WTC11 (cell line): ENCODE measurements around the gene LDLRAD3. TPM values are rescaled to one million over a fixed set of nuclear protein-coding genes. Genes with fewer than 3 reads are reported as not detected.

Source experiments
- ATAC-seq: fragments of 200-7000 bp; cut with Tn5 transposase; 2 replicates; pipeline ENCODE4 v1.10.0; 2021; ENCODE audit warnings: mild to moderate bottlenecking, moderate library complexity
- CTCF ChIA-PET: fragments of 300-600 bp; sonication (Branson Sonifier 250); formaldehyde crosslinking; loops from one replicate; lab custom pipeline; 2021; ENCODE audit warnings: antibody characterized with exemption; lab: Charles Lee
- POLR2A ChIA-PET: fragments of 350-600 bp; sonication (Branson Sonifier 250); formaldehyde crosslinking; loops from one replicate; lab custom pipeline; 2021; ENCODE audit warnings: antibody characterized with exemption; lab: Charles Lee
- DNase-seq: peaks from one replicate; pipeline ENCODE4 v3.0.0; 2021; ENCODE audit warnings: low spot score
- H3K27ac Mint-ChIP-seq: 2 replicates; pipeline ENCODE4 v1.8.0; 2021; ENCODE audit warnings: mixed read lengths
- H3K27me3 Mint-ChIP-seq: 2 replicates; pipeline ENCODE4 v1.8.0; 2021; ENCODE audit warnings: low read depth, mild to moderate bottlenecking, moderate library complexity, mixed read lengths
- H3K36me3 Mint-ChIP-seq: 2 replicates; pipeline ENCODE4 v1.8.0; 2021; ENCODE audit warnings: mixed read lengths
- H3K4me1 Mint-ChIP-seq: 2 replicates; pipeline ENCODE4 v1.8.0; 2022; ENCODE audit warnings: mixed read lengths
- H3K4me3 Mint-ChIP-seq: 2 replicates; pipeline ENCODE4 v1.8.0; 2021; ENCODE audit warnings: mild to moderate bottlenecking, moderate library complexity, mixed read lengths
- H3K9me3 Mint-ChIP-seq: 2 replicates; pipeline ENCODE4 v1.8.0; 2021; ENCODE audit warnings: mixed read lengths
- GRHL2 ChIP-seq: fragments of 250-450 bp; sonication (Bioruptor Pico); IDR thresholded peaks from 2 replicates; pipeline ENCODE4 v1.8.0; 2022; ENCODE audit warnings: mild to moderate bottlenecking, moderate library complexity; ENCODE audit not compliant: insufficient replicate concordance, severe bottlenecking
- GTF2I ChIP-seq: fragments of 250-450 bp; sonication (Bioruptor Pico); conservative IDR thresholded peaks from 2 replicates; pipeline ENCODE4 v1.4.0; 2021; ENCODE audit warnings: mild to moderate bottlenecking
- NFATC4 ChIP-seq: fragments of 250-450 bp; sonication (Bioruptor Pico); IDR thresholded peaks from 2 replicates; pipeline ENCODE4 v1.9.0; 2021; ENCODE audit warnings: mild to moderate bottlenecking
- NR3C1 ChIP-seq: sonication (generic); formaldehyde crosslinking; conservative IDR thresholded peaks from 2 replicates; pipeline ENCODE4 v1.8.1; 2023; ENCODE audit warnings: low read depth, mild to moderate bottlenecking, missing genetic modification reagents
- RORB ChIP-seq: fragments of 250-450 bp; sonication (Bioruptor Pico); IDR thresholded peaks from 2 replicates; pipeline ENCODE4 v1.9.0; 2021; ENCODE audit warnings: mild to moderate bottlenecking
- SMAD3 ChIP-seq: sonication (generic); formaldehyde crosslinking; IDR thresholded peaks from 2 replicates; pipeline ENCODE4 v1.8.0; 2022; ENCODE audit warnings: missing genetic modification reagents, mild to moderate bottlenecking, borderline replicate concordance
- SP1 ChIP-seq: sonication (generic); formaldehyde crosslinking; conservative IDR thresholded peaks from 2 replicates; pipeline ENCODE4 v1.8.1; 2022; ENCODE audit warnings: missing genetic modification reagents
- ZNF138 ChIP-seq: sonication (generic); formaldehyde crosslinking; conservative IDR thresholded peaks from 2 replicates; pipeline ENCODE4 v1.8.1; 2022; ENCODE audit warnings: mild to moderate bottlenecking, moderate library complexity, missing genetic modification reagents
- ZNF263 ChIP-seq: sonication (generic); formaldehyde crosslinking; IDR thresholded peaks from 2 replicates; pipeline ENCODE4 v1.8.1; 2022; ENCODE audit warnings: low read depth, mild to moderate bottlenecking, moderate library complexity, missing genetic modification reagents
- ZNF396 ChIP-seq: fragments of 250-450 bp; sonication (Bioruptor Pico); IDR thresholded peaks from 2 replicates; pipeline ENCODE4 v1.8.0; 2021; ENCODE audit warnings: mild to moderate bottlenecking, moderate library complexity, borderline replicate concordance
- total RNA-seq: library from RNA; stranded (reverse); gene quantifications from 3 replicates; pipeline ENCODE4 v1.2.3, GENCODE V29; 2021
- TF ChIP-seq, protein P1 (sequence below): fragments of 250-450 bp; sonication (Bioruptor Pico); IDR thresholded peaks from 2 replicates; pipeline ENCODE4 v1.9.0; 2021; ENCODE audit warnings: mild to moderate bottlenecking
- TF ChIP-seq, protein P2 (sequence below): sonication (generic); formaldehyde crosslinking; IDR thresholded peaks from 2 replicates; pipeline ENCODE4 v1.8.1; 2022; ENCODE audit warnings: missing genetic modification reagents, borderline replicate concordance
- TF ChIP-seq, protein P3 (sequence below): sonication (generic); formaldehyde crosslinking; IDR thresholded peaks from 2 replicates; pipeline ENCODE4 v1.8.0; 2022; ENCODE audit warnings: missing genetic modification reagents
- TF ChIP-seq, protein P4 (sequence below): sonication (generic); formaldehyde crosslinking; IDR thresholded peaks from 2 replicates; pipeline ENCODE4 v1.8.0; 2022; ENCODE audit warnings: mild to moderate bottlenecking, missing genetic modification reagents
- TF ChIP-seq, protein P5 (sequence below): fragments of 250-450 bp; sonication (Bioruptor Pico); IDR thresholded peaks from 2 replicates; pipeline ENCODE4 v1.8.0; 2021; ENCODE audit warnings: mild to moderate bottlenecking

The LDLRAD3 gene
- total RNA-seq, 1 experiment from 2014 or later, result 14.5 TPM

DNA sequence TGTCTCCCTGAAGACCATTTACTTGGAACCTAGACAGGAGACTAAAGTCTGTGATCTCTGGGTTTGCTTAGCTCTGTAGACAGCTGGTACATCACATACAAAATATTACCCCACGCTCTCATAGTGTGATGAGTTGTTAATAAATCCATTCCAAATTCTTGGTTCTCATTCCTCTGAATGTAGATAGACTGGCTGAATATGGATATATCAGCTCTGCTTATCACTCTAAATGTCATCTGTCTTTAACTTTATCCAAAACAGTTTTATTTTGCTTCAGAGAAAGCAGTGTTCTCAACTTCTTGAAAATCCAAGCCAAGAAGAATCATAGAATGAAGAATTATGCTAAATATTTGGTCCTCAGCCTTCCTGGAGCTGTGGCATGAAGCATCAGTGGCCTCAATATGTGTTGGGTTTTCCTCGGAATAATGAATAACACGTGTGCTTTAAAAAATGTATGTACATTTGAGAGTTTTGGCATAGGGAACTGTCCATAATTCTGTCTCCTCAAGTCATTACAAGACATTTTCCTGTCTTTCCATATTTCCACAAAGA is 10.5 kb upstream of the LDLRAD3 start (continued):
- TF ChIP-seq, protein P1, sequence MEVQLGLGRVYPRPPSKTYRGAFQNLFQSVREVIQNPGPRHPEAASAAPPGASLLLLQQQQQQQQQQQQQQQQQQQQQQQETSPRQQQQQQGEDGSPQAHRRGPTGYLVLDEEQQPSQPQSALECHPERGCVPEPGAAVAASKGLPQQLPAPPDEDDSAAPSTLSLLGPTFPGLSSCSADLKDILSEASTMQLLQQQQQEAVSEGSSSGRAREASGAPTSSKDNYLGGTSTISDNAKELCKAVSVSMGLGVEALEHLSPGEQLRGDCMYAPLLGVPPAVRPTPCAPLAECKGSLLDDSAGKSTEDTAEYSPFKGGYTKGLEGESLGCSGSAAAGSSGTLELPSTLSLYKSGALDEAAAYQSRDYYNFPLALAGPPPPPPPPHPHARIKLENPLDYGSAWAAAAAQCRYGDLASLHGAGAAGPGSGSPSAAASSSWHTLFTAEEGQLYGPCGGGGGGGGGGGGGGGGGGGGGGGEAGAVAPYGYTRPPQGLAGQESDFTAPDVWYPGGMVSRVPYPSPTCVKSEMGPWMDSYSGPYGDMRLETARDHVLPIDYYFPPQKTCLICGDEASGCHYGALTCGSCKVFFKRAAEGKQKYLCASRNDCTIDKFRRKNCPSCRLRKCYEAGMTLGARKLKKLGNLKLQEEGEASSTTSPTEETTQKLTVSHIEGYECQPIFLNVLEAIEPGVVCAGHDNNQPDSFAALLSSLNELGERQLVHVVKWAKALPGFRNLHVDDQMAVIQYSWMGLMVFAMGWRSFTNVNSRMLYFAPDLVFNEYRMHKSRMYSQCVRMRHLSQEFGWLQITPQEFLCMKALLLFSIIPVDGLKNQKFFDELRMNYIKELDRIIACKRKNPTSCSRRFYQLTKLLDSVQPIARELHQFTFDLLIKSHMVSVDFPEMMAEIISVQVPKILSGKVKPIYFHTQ (CRISPR knock-in tag), result no peak
- TF ChIP-seq ZNF138 (CRISPR knock-in tag) (no peak), NFATC4 (no peak), GRHL2 (CRISPR knock-in tag) (no peak)
- TF ChIP-seq, protein P2, sequence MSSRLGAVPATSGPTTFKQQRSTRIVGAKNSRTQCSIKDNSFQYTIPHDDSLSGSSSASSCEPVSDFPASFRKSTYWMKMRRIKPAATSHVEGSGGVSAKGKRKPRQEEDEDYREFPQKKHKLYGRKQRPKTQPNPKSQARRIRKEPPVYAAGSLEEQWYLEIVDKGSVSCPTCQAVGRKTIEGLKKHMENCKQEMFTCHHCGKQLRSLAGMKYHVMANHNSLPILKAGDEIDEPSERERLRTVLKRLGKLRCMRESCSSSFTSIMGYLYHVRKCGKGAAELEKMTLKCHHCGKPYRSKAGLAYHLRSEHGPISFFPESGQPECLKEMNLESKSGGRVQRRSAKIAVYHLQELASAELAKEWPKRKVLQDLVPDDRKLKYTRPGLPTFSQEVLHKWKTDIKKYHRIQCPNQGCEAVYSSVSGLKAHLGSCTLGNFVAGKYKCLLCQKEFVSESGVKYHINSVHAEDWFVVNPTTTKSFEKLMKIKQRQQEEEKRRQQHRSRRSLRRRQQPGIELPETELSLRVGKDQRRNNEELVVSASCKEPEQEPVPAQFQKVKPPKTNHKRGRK (CRISPR knock-in tag), result no peak

DNA sequence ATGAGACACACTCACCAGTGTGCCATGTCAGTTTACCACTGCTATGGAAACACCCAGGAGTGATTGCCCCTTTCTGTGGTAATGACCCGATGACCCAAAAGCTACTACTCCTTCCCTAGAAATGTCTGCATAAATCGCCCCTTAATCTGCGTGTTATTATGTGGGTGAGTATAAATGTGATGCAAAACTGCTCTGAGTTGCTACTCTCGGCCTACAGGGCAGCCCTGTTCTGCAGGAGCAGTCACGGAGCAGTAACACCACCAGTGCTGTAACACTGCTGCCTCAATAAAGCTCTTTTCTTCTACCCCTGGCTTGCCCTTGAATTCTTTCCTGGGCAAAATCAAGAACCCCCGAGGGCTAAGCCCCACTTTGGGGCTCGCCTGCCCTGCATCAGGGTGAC is 9.6 kb upstream of the LDLRAD3 start:
- ChIA-PET CTCF (interaction anchor here (1.9 kb wide), 1 partner anchor 112 kb away, joined by 9 read pairs; no protein-coding TSS in a partner anchor), POLR2A (interaction anchor here (0.6 kb wide), 1 partner anchor 113 kb away, joined by 3 read pairs; no protein-coding TSS in a partner anchor)
- H3K4me1 Mint-ChIP-seq, result 0 out of 2 replicates have a peak, but pooled peaks cover 4% of the 10 kb centered on the region
- H3K27me3 Mint-ChIP-seq, result no peaks in the 10 kb centered on the region; the same call in 1 of the 2 replicates
- no peak for TF ChIP-seq ZNF138 (CRISPR knock-in tag)
- TF ChIP-seq, protein P3, sequence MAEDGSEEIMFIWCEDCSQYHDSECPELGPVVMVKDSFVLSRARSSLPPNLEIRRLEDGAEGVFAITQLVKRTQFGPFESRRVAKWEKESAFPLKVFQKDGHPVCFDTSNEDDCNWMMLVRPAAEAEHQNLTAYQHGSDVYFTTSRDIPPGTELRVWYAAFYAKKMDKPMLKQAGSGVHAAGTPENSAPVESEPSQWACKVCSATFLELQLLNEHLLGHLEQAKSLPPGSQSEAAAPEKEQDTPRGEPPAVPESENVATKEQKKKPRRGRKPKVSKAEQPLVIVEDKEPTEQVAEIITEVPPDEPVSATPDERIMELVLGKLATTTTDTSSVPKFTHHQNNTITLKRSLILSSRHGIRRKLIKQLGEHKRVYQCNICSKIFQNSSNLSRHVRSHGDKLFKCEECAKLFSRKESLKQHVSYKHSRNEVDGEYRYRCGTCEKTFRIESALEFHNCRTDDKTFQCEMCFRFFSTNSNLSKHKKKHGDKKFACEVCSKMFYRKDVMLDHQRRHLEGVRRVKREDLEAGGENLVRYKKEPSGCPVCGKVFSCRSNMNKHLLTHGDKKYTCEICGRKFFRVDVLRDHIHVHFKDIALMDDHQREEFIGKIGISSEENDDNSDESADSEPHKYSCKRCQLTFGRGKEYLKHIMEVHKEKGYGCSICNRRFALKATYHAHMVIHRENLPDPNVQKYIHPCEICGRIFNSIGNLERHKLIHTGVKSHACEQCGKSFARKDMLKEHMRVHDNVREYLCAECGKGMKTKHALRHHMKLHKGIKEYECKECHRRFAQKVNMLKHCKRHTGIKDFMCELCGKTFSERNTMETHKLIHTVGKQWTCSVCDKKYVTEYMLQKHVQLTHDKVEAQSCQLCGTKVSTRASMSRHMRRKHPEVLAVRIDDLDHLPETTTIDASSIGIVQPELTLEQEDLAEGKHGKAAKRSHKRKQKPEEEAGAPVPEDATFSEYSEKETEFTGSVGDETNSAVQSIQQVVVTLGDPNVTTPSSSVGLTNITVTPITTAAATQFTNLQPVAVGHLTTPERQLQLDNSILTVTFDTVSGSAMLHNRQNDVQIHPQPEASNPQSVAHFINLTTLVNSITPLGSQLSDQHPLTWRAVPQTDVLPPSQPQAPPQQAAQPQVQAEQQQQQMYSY (CRISPR knock-in tag), result no peak
- TF ChIP-seq SP1, result no peak
- no peak for TF ChIP-seq ZNF396 (CRISPR knock-in tag)
- no peak for TF ChIP-seq ZNF263 (CRISPR knock-in tag)
- TF ChIP-seq, protein P4, sequence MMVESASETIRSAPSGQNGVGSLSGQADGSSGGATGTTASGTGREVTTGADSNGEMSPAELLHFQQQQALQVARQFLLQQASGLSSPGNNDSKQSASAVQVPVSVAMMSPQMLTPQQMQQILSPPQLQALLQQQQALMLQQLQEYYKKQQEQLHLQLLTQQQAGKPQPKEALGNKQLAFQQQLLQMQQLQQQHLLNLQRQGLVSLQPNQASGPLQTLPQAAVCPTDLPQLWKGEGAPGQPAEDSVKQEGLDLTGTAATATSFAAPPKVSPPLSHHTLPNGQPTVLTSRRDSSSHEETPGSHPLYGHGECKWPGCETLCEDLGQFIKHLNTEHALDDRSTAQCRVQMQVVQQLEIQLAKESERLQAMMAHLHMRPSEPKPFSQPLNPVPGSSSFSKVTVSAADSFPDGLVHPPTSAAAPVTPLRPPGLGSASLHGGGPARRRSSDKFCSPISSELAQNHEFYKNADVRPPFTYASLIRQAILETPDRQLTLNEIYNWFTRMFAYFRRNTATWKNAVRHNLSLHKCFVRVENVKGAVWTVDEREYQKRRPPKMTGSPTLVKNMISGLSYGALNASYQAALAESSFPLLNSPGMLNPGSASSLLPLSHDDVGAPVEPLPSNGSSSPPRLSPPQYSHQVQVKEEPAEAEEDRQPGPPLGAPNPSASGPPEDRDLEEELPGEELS, result no peak
- TF ChIP-seq NR3C1, result no peak
- TF ChIP-seq, protein P5, sequence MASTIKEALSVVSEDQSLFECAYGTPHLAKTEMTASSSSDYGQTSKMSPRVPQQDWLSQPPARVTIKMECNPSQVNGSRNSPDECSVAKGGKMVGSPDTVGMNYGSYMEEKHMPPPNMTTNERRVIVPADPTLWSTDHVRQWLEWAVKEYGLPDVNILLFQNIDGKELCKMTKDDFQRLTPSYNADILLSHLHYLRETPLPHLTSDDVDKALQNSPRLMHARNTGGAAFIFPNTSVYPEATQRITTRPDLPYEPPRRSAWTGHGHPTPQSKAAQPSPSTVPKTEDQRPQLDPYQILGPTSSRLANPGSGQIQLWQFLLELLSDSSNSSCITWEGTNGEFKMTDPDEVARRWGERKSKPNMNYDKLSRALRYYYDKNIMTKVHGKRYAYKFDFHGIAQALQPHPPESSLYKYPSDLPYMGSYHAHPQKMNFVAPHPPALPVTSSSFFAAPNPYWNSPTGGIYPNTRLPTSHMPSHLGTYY, result no peak
- no peak for TF ChIP-seq RORB
- TF ChIP-seq GTF2I, result no peak
- TF ChIP-seq SMAD3, result no peak
- H3K4me3 Mint-ChIP-seq, result no peak overlapping the region
- H3K27ac Mint-ChIP-seq, result no peak overlapping the region
- H3K9me3 Mint-ChIP-seq, result peaks cover 9% of the 10 kb centered on the region
- H3K36me3 Mint-ChIP-seq, result no peaks in the 10 kb centered on the region
- no peak for ATAC-seq
- DNase-seq, result no peak
